Measurements from ENCODE around the gene MPPED2. TPM values are rescaled to one million over a fixed set of nuclear protein-coding genes. Genes with fewer than 3 reads are reported as not detected.

The MPPED2 gene
- total and polyA plus RNA-seq, 10 of the 15 experiments (the other 5 are each of a cell fraction or from before 2014, with no cell fraction given) = not detected

- no peak for ATAC-seq
- Histone ChIP-seq H3K79me2 (ENCODE audit: control insufficient read depth, insufficient read depth, low read length) (no peaks in the 10 kb centered on the region), H3K27me3 (replicated peaks in 1 of 2; ENCODE audit: control insufficient read depth in 2 of 2, insufficient read depth in 2 of 2, low read length in 1 of 2) (no peaks in the 10 kb centered on the region; a peak in 1 of 4 replicates), H3K4me1 (ENCODE audit: control insufficient read depth, insufficient read depth, low read length) (no peaks in the 10 kb centered on the region), H3K27ac (ENCODE audit: control insufficient read depth, insufficient read depth) (no peak overlapping the region), H3K9me3 (replicated peaks; ENCODE audit: control insufficient read depth, insufficient read depth, low read length) (no peaks in the 10 kb centered on the region), H2AFZ (ENCODE audit: control insufficient read depth, low read depth, low read length) (no peak overlapping the region), H3K36me3 (ENCODE audit: control insufficient read depth in 2 of 2, insufficient read depth in 2 of 2, low read length in 1 of 2) (no peaks in the 10 kb centered on the region), H3K4me2 (ENCODE audit: control insufficient read depth, insufficient read depth) (no peak overlapping the region), H3K9ac (ENCODE audit: control insufficient read depth, insufficient read depth, low read length) (no peak overlapping the region), H3K4me3 (no peak overlapping the region), H4K20me1 (ENCODE audit: control insufficient read depth, insufficient read depth) (no peaks in the 10 kb centered on the region)
- intact Hi-C loops (cut with micrococcal nuclease; ENCODE audit: unreplicated experiment) = no loop called here
- ChIA-PET SMC1A (ENCODE audit: uncharacterized antibody, unreplicated experiment) (no interaction called here), RAD21 (ENCODE audit: unreplicated experiment) (no interaction called here), POLR2A (no interaction called here), CTCF (interaction anchor here (1.1 kb wide), 1 partner anchor 440 kb away, joined by 3 read pairs; no protein-coding TSS in a partner anchor)
- in situ Hi-C loops (cut with MboI) = no loop called here
- FAIRE-seq = no peak
- no TSS peak for BruUV-seq (replicated peaks)
- no peak for DNase-seq (ENCODE audit: low read depth, low spot score)
- no peak for TF ChIP-seq BRCA1 (IDR thresholded peaks at IDR 0.05; ENCODE audit: low read depth, low read length)
- no peak for TF ChIP-seq NR2C2 (IDR thresholded peaks at IDR 0.05; ENCODE audit: borderline replicate concordance, control insufficient read depth, insufficient read length, low read depth)
- TF ChIP-seq HDAC2 (IDR thresholded peaks at IDR 0.05) = no peak
- no peak for TF ChIP-seq POU2F2 (IDR thresholded peaks at IDR 0.05; ENCODE audit: borderline replicate concordance, low read depth, low read length)
- no peak for TF ChIP-seq SP1 (IDR thresholded peaks at IDR 0.05; ENCODE audit: low read depth, low read length)
- no peak for TF ChIP-seq CBFB (IDR thresholded peaks at IDR 0.05; ENCODE audit: low read depth)
- TF ChIP-seq YBX1 (IDR thresholded peaks at IDR 0.05) = no peak
- TF ChIP-seq SKIL (IDR thresholded peaks at IDR 0.05; ENCODE audit: low read depth, poor library complexity, severe bottlenecking) = no peak
- no peak for TF ChIP-seq EZH2 (IDR thresholded peaks at IDR 0.05; ENCODE audit: borderline replicate concordance, control insufficient read depth, low read depth, low read length)
- TF ChIP-seq NR2F1 (conservative IDR thresholded peaks at IDR 0.05) = no peak
- no peak for TF ChIP-seq TCF7 (IDR thresholded peaks at IDR 0.05; ENCODE audit: borderline replicate concordance)
- 0% methylated on average over 1 of the region's 1 CpG for WGBS (ENCODE audit: insufficient coverage, insufficient replicate concordance, low lambda C conversion rate, missing lambda C conversion rate)
Measured at GRCh38 chr11:30567644-30568043, 18.5 kb downstream of the MPPED2 start.

All from GM12878 (cell line).